IPS DF 6.9 (cell line): ENCODE results near the gene AKT3.
"Not testable (repeated sequence)": the region's sequence is repeated elsewhere in the genome, so short reads cannot be mapped to it uniquely, and the experiment has no call there.

Experiments
- DNase-seq: peaks from one replicate; pipeline ENCODE4 v3.0.0-alpha.2; 2013; ENCODE audit warnings: low read depth, low spot score
- H3K27ac ChIP-seq: one replicate; pipeline ENCODE4 v1.5.1; 2013; ENCODE audit warnings: low read length, control low read depth
- H3K27me3 ChIP-seq: 2 replicates; pipeline ENCODE4 v1.6.1; 2013; ENCODE audit warnings: mild to moderate bottlenecking, low read length; ENCODE audit not compliant: control insufficient read depth, insufficient read depth
- H3K36me3 ChIP-seq: 2 replicates; pipeline ENCODE4 v1.6.1; 2013; ENCODE audit warnings: low read length; ENCODE audit not compliant: control insufficient read depth, insufficient read depth
- H3K4me1 ChIP-seq: 2 replicates; pipeline ENCODE4 v1.6.1; 2013; ENCODE audit warnings: low read length; ENCODE audit not compliant: control insufficient read depth, insufficient read depth
- H3K4me3 ChIP-seq: 2 replicates; pipeline ENCODE4 v1.5.1; 2013; ENCODE audit warnings: mild to moderate bottlenecking, low read length
- H3K9me3 ChIP-seq: 2 replicates; pipeline ENCODE4 v1.6.1; 2013; ENCODE audit warnings: low read length, inconsistent platforms; ENCODE audit not compliant: control insufficient read depth, insufficient read depth
- WGBS: extraction: QIAGEN DNeasy Blood & Tissue Kit; methylation state at CpG from one replicate; pipeline ENCODE4 v1.1.7; 2013; ENCODE audit warnings: mixed read lengths, missing lambda C conversion rate; ENCODE audit not compliant: insufficient read length, insufficient coverage; 5-methylcytosine and 5-hydroxymethylcytosine counted together

AKT3 gene

DNA sequence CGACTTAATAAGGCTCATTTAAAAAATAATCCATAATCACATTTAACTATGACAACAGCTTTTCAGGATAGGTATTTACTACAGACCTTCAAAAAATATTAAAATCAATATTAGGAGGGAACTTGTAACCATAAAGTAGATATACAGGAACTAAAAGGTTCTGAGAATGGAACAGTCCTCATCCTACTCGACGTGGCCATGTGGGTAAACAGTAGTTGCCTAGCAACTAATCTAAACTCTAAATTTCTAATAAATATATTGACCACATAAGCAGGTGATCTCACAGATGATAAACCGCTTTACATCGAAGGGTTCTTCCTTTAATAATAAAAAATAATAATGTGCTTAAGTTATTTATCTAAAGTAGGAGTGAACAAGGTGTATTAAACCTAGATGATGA lies 7.9 kb downstream of the AKT3 start:
- Histone ChIP-seq H3K36me3 (no peaks in the 10 kb centered on the region), H3K27me3 (no peaks in the 10 kb centered on the region), H3K4me1 (no peaks in the 10 kb centered on the region), H3K9me3 (no peaks in the 10 kb centered on the region), H3K27ac (no peak overlapping the region), H3K4me3 (no peak overlapping the region)
- DNase-seq, result no peak
- WGBS, result no CpG with 5 or more reads among the region's 5 CpGs

GRCh38 chr1:243841507-243841906 lies 8.5 kb downstream of the AKT3 start:
- Histone ChIP-seq H3K4me3 (no peak overlapping the region), H3K9me3 (no peaks in the 10 kb centered on the region), H3K27ac (no peak overlapping the region), H3K36me3 (no peaks in the 10 kb centered on the region), H3K4me1 (no peaks in the 10 kb centered on the region), H3K27me3 (no peaks in the 10 kb centered on the region)
- WGBS, result no CpG with 5 or more reads among the region's 3 CpGs
- no peak for DNase-seq

DNA sequence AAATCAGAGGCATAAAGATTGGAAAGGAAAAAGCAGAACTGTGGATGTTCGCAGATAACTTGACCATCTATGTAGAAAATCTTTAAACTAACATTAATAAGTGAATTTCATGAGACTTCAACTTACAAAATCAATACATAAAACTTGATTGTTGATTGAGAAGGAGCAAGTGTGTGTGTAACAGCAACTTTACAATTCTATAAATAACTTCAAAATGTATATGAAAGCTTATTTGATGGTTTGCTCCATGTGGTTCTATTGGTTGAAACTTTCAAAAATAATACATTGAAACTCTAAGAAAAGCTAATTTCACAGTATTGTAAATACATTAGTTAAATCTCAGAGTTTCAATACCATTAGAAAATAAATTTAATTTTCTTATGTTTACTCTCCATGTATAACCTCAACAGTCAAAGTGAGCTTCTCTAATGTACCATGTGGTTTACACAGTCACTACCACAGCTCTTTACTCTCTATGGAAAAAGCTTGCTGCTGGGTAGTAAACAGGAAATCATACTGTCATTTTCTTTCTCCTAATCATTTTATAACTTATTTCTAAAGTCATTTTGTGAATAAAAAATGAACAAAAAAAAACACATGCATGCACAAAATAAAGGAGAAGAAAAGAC lies 12.0 kb downstream of the AKT3 start:
- H3K9me3 ChIP-seq, result no peaks in the 10 kb centered on the region
- no peak for DNase-seq
- no CpG with 5 or more reads among the region's 1 CpG for WGBS
- no peak overlapping the region for H3K27ac ChIP-seq
- H3K36me3 ChIP-seq, result no peaks in the 10 kb centered on the region; the same call in 1 of the 2 replicates
- no peaks in the 10 kb centered on the region for H3K27me3 ChIP-seq
- H3K4me3 ChIP-seq, result no peak overlapping the region
- H3K4me1 ChIP-seq, result no peaks in the 10 kb centered on the region

DNA sequence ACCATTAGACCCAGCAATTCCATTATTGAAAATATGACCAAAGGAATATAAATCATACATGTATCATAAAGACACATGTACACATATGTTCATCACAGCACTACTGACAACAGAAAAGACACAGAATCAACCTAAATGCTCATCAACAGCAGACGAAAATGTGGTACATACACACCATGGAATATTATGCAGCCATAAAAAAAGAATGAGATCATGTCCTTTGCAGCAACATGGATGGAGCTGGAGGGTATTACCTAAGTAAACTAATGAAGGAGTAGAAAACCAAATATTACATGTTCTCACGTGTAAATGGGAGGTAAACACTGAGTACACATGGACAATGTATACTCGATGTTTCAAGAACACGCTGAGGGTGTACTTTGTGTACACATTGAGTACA lies 15.9 kb downstream of the AKT3 start:
- no CpG with 5 or more reads among the region's 4 CpGs for WGBS
- Histone ChIP-seq H3K27me3 (no peaks in the 10 kb centered on the region), H3K9me3 (no peaks in the 10 kb centered on the region), H3K36me3 (no peaks in the 10 kb centered on the region; the same call in 1 of the 2 replicates), H3K27ac (no peak overlapping the region), H3K4me1 (no peaks in the 10 kb centered on the region), H3K4me3 (no peak overlapping the region)
- no peak for DNase-seq

- no CpG with 5 or more reads among the region's 3 CpGs for WGBS
- Histone ChIP-seq H3K4me1 (no peaks in the 10 kb centered on the region), H3K4me3 (no peak overlapping the region), H3K27me3 (no peaks in the 10 kb centered on the region), H3K36me3 (no peaks in the 10 kb centered on the region; the same call in 1 of the 2 replicates), H3K27ac (no peak overlapping the region), H3K9me3 (no peaks in the 10 kb centered on the region)
- no peak for DNase-seq
Measured at GRCh38 chr1:243831463-243831862, 18.6 kb downstream of the AKT3 start.

DNA sequence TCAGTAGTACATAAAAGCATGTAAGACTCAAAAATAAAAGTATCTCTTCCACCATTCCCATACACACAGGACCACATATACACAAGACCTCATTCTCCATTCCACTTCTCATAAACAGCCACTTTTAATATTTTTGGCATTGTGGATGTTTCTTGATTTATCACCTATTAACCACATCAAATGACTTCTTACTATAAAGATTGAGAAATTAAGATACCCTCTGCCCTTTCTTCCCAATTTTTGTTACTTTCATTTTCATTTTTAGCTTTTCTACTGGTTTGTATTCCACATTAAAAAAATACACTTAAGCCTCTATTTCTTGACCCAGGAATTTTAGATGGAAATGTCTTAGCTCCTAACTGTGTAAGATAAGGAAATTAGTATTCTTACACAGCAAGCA lies 22.8 kb downstream of the AKT3 start:
- H3K4me1 ChIP-seq, result no peaks in the 10 kb centered on the region
- no peaks in the 10 kb centered on the region for H3K9me3 ChIP-seq
- H3K27me3 ChIP-seq, result no peaks in the 10 kb centered on the region
- H3K27ac ChIP-seq, result no peak overlapping the region
- no peaks in the 10 kb centered on the region for H3K36me3 ChIP-seq
- H3K4me3 ChIP-seq, result no peak overlapping the region
- no peak for DNase-seq

DNA sequence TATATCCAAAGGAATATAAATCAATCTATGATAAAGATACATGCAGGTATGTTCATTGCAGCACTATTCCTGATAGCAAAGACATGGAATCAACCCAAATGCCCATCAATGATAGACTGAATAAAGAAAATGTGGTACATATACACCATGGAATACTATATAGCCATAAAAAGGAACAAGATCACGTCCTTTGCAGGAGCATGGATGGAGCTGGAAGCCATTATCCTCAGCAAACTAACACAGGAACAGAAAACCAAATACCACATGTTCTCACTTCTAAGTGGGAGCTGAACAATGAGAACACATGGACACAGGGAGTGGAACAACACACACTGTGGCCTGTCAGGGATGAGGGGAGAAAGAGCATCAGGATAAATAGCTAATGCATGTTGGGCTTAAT lies 25.1 kb downstream of the AKT3 start:
- H3K36me3 ChIP-seq, DNase-seq, H3K27ac ChIP-seq, H3K4me3 ChIP-seq, H3K4me1 ChIP-seq, H3K27me3 ChIP-seq, H3K9me3 ChIP-seq: not testable (repeated sequence)
- WGBS, result no CpG with 5 or more reads among the region's 1 CpG

- 0 out of 2 replicates have a peak, but pooled peaks cover 4% of the 10 kb centered on the region for H3K36me3 ChIP-seq
- no CpG with 5 or more reads among the region's 1 CpG for WGBS
- no peaks in the 10 kb centered on the region for H3K4me1 ChIP-seq
- H3K9me3 ChIP-seq, result no peaks in the 10 kb centered on the region
- H3K27ac ChIP-seq, result no peak overlapping the region
- no peaks in the 10 kb centered on the region for H3K27me3 ChIP-seq
- H3K4me3 ChIP-seq, result no peak overlapping the region
- DNase-seq, result no peak
Measured at GRCh38 chr1:243821177-243821680, 28.8 kb downstream of the AKT3 start.

- Histone ChIP-seq H3K4me1 (no peaks in the 10 kb centered on the region), H3K36me3 (0 out of 2 replicates have a peak, but pooled peaks cover 4% of the 10 kb centered on the region), H3K27ac (no peak overlapping the region), H3K4me3 (no peak overlapping the region), H3K27me3 (no peaks in the 10 kb centered on the region), H3K9me3 (no peaks in the 10 kb centered on the region)
- WGBS, result no CpG with 5 or more reads among the region's 5 CpGs
- DNase-seq, result no peak
Measured at GRCh38 chr1:243819438-243819839, 30.6 kb downstream of the AKT3 start.

DNA sequence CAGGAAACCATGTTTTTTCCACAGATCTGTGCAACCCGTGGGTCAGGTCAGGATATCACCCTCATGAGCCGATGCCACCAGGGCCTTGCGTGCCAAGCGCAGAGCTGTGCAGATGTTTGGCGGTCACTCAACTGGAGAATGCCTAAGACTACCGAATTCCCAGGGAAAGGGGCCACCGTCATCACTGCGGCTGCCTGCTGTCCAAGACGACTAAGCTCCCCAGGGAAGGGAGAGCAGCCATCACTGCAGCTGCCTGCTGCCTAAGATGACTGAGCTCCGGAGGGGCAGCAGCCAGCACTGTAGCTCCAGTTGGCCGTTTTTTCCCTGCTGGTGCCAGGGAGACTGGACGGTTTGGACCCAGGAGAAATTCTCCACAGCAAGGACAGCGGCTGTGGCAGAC lies 31.1 kb downstream of the AKT3 start:
- no peak for DNase-seq

DNA sequence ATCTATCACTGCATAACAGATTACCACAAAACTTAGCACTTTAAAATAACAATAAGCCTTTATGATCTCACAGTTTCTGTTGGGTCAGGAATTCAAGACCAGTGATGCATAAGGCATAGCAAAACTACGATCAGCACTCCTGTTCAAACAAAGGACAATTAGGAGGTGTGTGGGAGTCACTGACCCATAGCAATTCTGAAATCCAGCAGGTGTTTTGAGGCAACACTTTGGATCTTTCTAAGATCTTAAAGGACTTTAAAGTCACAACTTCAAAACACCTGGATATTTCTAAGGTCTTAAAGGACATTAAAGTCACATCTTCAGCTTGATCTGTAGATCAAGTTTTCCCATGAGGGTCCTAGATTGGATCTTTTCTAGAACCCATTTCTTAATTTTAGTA lies 35.3 kb downstream of the AKT3 start:
- Histone ChIP-seq H3K4me1 (no peaks in the 10 kb centered on the region), H3K4me3 (no peak overlapping the region), H3K27me3 (no peaks in the 10 kb centered on the region), H3K9me3 (no peaks in the 10 kb centered on the region), H3K27ac (no peak overlapping the region), H3K36me3 (0 out of 2 replicates have a peak, but pooled peaks cover 4% of the 10 kb centered on the region)
- no peak for DNase-seq
- no CpG with 5 or more reads among the region's 1 CpG for WGBS

More for the DNA sequence above, 31.1 kb downstream of the AKT3 start:
- 0 out of 2 replicates have a peak, but pooled peaks cover 4% of the 10 kb centered on the region for H3K36me3 ChIP-seq
- H3K4me1 ChIP-seq, result no peaks in the 10 kb centered on the region
- WGBS, result no CpG with 5 or more reads among the region's 13 CpGs
- no peak overlapping the region for H3K27ac ChIP-seq
- H3K4me3 ChIP-seq, result no peak overlapping the region
- no peaks in the 10 kb centered on the region for H3K9me3 ChIP-seq
- H3K27me3 ChIP-seq, result no peaks in the 10 kb centered on the region
